Activated CD8-positive, alpha-beta memory T cell treated with anti-CD3 and anti-CD28 coated beads for 1 hour (primary cell): Measurements from ENCODE around the gene ZBTB7B.

Experiments used
- DNase-seq, 2 donors: peaks; one replicate each; pipeline ENCODE4 v3.0.0-alpha.2; 2020; ENCODE audit warnings: low read depth in 1 of 2; ENCODE audit errors: extremely low read depth in 1 of 2

The ZBTB7B gene

DNA sequence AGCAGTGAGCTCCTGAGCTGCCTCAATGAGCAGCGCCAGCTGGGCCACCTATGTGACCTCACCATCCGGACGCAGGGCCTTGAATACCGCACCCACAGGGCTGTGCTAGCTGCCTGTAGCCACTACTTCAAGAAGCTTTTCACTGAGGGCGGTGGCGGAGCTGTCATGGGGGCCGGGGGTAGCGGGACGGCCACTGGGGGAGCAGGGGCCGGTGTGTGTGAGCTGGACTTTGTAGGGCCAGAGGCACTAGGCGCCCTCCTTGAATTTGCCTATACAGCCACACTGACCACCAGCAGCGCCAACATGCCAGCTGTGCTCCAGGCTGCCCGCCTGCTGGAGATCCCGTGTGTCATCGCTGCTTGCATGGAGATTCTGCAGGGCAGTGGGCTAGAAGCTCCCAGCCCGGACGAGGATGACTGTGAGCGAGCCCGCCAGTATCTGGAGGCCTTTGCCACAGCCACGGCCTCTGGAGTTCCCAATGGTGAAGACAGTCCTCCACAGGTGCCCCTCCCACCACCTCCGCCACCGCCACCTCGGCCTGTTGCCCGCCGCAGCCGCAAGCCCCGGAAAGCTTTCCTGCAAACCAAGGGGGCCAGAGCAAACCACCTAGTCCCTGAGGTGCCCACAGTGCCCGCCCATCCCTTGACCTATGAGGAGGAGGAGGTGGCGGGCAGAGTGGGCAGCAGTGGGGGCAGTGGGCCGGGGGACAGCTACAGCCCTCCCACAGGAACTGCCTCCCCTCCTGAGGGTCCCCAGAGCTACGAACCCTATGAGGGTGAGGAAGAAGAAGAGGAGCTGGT, 12.3 kb downstream of the ZBTB7B start:
- no peak for DNase-seq

DNA sequence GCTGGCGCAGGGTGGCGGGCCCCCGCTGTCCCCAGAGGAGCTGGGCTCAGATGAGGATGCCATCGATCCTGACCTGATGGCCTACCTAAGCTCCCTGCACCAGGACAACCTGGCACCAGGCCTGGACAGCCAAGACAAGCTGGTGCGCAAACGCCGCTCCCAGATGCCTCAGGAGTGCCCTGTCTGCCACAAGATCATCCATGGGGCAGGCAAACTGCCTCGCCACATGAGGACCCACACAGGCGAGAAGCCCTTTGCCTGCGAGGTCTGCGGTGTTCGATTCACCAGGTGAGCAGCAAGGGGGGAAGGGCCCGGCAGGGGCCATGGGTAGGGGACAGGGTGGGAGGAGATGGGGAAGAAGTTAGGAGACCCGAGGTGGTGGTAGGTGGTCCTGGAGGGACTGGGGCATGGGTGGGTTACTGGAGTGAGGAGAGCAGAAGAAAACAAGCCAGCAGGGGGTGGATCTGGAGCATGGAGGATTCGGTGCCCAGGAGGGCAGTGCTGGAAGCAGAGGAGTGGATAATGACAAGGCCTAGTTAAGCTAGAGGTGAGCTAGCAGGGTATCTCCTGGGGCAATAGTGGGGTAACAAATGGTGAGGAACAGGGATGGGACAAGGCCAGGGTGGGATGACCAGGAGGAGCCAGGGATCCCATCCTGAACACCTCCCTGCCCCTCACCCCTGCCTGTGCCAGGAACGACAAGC, 13.1 kb downstream of the ZBTB7B start:
- DNase-seq = no peak

GRCh38 chr1:155016231-155016831, 13.7 kb downstream of the ZBTB7B start:
- DNase-seq = no peak

DNA sequence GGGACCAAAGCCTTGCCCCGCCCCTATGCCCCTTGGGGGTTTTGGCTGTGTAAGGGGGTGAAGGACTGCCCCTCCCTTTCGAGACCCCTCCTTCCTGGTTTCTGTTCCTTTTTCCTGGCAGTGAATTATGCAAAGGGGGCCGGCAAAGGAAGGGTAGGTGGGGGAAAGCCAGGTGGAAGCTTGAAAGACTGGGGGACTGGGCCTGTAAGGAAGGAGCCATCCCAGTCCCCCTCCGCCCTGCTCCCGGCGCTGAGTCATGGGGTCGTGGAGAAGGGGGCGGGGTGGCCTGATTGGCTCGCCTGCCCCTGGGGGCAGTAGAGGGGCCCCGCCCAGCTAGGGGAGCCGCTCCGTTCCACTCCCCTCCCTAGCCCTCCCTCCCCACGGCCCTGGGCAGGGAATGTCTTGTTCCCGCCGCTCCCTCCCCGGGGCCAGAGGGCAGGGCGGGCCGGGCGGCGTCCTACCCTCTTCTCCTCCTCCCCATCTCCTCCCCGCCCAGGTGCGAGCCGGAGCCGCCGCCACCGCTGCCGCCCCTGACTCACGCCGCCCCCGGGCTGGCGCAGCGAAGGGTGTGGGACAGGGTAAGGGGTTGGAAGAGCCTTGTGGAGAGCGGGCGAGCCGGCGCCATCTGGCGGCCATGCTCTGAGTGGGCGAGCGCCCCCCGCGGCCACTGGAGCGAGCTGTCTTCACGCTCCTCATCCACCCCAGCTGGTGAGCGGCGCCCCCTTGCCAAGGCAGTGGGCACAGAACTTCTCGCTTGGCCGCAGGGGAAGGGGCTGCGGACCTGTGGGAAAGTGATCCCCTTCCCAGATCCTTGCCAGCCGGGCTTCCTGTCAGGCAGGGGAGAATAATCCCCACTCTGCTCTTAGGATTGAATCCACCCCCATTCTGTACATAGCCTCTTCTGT, 14.7 kb downstream of the ZBTB7B start:
- DNase-seq = peak; percentile 65 to 81

- DNase-seq = no peak
Measured at GRCh38 chr1:155017946-155018316, 15.3 kb downstream of the ZBTB7B start.

- no peak for DNase-seq
Measured at GRCh38 chr1:155018617-155019348, 16.2 kb downstream of the ZBTB7B start.

GRCh38 chr1:155019377-155020245, 17.0 kb downstream of the ZBTB7B start:
- DNase-seq = no peak

DNA sequence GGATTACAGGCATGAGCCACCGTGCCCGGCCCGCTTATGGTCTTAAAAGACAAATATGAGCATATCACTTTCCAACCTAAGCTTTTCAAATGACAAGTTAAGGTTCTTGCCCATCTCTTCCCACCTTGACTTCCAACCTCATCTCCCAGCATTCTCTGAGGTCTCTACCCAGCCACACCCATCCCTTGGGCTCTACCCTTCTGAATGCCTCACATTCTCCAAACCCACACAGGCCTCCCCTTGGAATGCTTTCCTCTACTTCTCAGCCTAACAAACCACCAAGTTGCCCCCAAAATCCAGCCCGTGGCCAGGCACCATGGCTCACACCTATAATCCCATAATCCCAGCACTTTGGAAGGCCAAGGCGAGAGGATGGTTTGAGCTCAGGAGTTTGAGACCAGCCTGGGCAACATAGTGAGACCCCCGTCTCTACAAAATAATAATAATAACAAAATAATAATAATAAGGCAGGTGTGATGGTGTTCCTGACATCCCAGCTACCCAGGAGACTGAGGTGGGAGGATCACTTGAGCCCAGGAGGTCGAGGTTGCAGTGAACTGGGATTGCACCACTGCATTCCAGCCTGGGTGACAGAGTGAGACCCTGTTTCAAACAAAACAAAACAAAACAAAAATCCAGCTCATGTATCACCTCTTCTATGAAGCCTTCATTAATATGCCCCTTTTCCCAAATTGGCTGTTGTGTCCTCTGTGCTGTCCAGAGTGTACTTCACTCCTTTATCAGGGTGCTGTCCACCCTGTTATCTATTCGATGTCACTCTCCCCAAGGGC, 19.7 kb downstream of the ZBTB7B start:
- DNase-seq = no peak

DNA sequence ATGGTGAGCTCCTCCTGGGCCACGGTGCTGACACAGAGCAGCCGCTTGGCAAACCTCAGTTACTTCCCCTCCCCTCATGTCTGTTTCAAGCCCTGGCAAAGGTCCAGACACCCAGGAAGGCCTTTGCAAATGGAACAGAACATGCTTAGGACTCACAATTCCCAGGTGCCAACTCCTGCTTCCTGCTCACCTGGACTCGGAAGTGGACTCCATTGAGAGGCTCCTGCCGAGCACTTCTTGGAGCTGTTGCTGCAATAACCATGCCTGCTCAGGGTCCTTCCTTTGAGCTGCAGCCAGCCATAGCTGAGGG, 20.3 kb downstream of the ZBTB7B start:
- no peak for DNase-seq

- no peak for DNase-seq
Measured at GRCh38 chr1:155023627-155024026, 21.0 kb downstream of the ZBTB7B start.

- DNase-seq = no peak
Measured at GRCh38 chr1:155024315-155024714, 21.7 kb downstream of the ZBTB7B start.

DNA sequence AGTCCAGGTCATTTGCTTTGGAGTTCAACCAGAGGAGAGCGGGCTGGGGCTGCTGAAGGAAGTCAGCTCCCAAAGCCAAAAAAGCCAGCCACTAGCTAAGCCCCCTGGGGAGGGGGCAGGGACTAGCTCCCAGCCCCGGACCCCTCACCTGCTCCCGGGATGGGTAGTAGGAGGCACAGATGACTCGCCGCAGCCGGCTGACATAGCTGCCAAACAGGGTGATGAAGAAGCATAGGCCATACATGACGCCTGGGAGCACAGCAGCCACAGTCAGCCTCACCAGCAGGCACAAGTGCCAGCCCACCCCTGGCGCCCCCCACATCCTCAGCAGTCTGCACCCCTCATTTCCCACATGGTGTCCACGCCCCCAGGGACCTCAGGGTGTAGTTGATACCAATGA, 23.6 kb downstream of the ZBTB7B start:
- DNase-seq = no peak

GRCh38 chr1:155026588-155026987, 24.0 kb downstream of the ZBTB7B start:
- no peak for DNase-seq

DNA sequence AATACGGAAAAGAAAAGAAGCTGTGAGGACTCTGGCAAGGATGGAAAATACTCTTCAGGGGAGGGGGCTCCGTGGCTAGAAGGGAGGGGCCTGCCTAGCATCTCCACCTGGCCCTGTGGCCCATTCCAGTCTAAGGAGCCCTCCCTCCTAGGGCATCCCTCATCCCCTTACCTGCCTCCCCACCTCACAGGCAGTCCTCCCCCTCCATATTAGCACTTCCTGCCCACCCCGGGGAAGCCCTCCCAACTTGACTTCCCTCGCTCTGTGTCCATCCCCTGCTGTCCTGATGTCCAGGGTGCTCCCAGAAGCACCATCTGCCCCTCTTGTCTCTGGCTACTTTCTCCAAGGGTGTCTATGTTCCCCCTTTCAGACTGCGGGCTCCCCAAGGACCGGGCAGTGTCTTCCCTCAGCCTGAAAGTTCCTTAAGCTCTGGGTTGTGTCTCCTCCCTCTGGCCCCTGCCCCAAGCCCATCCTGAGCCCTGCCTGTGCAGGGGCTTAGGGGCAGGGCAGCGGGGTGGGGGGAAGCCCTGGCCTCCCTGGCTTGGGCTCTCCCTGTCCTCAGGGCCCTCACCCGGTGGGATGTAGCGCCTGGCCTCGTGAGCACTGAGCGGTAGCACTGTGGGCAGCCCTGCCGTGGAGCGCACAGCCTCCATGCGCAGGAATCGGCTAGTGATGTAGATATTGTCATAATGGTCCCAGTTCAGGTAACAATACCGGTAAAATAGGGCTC, 27.1 kb downstream of the ZBTB7B start:
- DNase-seq = no peak

- no peak for DNase-seq
Measured at GRCh38 chr1:155030243-155030795, 27.7 kb downstream of the ZBTB7B start.

GRCh38 chr1:155030899-155031298, 28.3 kb downstream of the ZBTB7B start:
- no peak for DNase-seq

DNA sequence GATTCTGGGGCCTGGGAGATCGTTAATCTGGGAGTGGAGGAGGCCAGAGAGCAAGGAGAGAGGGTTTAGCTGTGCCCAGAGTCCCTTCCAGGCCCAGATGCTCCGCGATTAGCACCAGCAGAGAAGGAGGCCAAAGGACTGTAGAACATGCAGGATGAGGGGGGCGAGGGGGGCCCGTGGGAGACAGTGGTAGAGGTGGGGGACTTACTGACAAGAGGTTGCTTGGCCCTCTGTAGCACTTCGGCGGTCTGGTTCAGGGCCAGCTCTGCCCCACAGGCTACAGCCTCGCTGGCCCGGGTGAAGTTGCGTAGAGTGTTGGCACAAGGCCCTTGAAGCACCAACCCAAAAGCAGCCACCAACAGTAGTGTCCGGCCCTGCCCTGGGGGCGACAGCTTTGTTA, 30.3 kb downstream of the ZBTB7B start:
- no peak for DNase-seq

GRCh38 chr1:155033524-155033923, 30.9 kb downstream of the ZBTB7B start, which contains the start of the genes DCST1 and DCST2:
DCST1 (plus strand) TSS chr1:155033824; CDS start chr1:155034037, 213 bp downstream.
DCST2 (minus strand) TSS chr1:155033781; CDS start chr1:155033701, 80 bp downstream.
- no peak for DNase-seq
